ENCODE results near the gene CCDC138. TPM values are rescaled to one million over a fixed set of nuclear protein-coding genes. Genes with fewer than 3 reads are reported as not detected.

Gene CCDC138
- total RNA-seq, 2 donors from 2014 or later, result 4.2 to 4.5 TPM

DNA sequence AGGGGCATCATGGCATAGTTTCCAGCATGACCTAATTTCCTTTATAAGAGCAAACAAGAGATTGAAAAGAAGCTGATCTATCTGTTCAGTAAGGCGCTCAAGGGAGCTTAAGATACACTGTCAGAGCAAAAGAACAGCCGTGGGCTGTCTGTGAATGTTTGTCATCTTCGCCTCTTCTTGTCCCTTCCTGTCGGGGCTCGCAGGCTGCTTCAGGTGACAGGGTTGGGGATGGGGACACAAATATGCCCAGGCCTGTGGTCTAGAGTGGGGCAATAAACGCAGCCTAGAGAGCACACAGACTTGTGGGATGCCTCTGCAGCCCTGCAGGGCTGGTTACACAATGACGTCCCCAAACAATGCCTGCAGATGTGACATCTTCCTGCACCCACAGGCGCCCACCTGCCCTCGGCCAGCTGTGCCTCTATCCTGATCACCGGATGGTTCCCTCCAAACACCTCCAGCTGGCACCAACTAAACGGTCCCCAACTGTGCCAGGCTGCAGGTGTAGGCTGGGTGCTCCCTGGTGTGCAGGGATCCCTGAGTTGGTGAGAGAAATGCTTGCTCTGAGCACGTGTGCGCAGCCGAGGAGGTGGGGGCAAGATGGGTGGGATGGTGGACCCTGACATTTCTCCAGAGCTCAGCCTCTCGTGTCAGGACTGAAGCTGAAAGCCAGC is 129.7 kb downstream of the CCDC138 start:
- Histone ChIP-seq H3K27ac (no peak overlapping the region), H3K9me3 (no peaks in the 10 kb centered on the region)
- 57% methylated on average over 15 of the region's 15 CpGs for WGBS

DNA sequence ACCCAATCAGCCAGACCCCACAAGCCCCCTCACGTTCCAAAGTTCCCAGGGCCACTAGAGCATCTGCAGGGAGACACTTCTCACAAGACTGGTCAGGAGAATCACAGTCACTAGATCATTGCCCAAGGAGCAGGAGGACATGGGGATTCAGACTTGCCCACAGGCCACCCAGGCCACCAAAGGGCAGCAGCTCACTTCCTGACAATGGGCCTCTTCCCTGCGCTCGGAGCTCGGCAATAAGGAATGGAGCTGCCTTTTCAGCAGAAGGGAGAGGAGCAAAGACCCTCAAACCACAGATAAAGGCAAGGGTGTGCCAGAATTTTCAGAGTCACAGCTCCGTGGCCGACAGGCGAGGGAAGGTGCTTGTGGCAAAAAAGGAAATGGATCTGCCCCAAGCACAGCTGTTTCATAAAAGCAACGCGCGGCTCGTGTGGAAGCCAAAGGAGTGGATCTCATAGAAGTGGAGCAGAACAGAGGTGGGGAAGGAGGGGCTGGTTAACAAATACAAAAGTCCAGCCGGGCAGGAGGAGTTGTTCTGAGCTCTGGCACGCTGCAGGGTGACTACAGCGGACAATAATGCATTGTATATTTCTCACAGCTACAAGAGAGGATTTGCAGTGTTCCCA is 130.3 kb downstream of the CCDC138 start:
- TF ChIP-seq, protein P1, sequence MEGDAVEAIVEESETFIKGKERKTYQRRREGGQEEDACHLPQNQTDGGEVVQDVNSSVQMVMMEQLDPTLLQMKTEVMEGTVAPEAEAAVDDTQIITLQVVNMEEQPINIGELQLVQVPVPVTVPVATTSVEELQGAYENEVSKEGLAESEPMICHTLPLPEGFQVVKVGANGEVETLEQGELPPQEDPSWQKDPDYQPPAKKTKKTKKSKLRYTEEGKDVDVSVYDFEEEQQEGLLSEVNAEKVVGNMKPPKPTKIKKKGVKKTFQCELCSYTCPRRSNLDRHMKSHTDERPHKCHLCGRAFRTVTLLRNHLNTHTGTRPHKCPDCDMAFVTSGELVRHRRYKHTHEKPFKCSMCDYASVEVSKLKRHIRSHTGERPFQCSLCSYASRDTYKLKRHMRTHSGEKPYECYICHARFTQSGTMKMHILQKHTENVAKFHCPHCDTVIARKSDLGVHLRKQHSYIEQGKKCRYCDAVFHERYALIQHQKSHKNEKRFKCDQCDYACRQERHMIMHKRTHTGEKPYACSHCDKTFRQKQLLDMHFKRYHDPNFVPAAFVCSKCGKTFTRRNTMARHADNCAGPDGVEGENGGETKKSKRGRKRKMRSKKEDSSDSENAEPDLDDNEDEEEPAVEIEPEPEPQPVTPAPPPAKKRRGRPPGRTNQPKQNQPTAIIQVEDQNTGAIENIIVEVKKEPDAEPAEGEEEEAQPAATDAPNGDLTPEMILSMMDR (IDR thresholded peaks at IDR 0.05), result no peak
- TF ChIP-seq POLR2AphosphoS5 (IDR thresholded peaks at IDR 0.05) (no peak), POLR2A (IDR thresholded peaks at IDR 0.05) (no peak)
- no peaks in the 10 kb centered on the region for H3K36me3 ChIP-seq
- H3K27me3 ChIP-seq (replicated peaks; ENCODE audit: insufficient read depth), result no peaks in the 10 kb centered on the region
- H3K9me3 ChIP-seq, result no peaks in the 10 kb centered on the region
- DNase-seq (ENCODE audit: low spot score), result peak; percentile 33
- H3K27ac ChIP-seq, result no peak overlapping the region
- no peak overlapping the region for H3K4me3 ChIP-seq
- WGBS, result 23% methylated on average over 14 of the region's 14 CpGs
- peaks cover 4% of the 10 kb centered on the region for H3K4me1 ChIP-seq (replicated peaks)
- intact Hi-C loops (cut with DNase I), result no loop called here

More for the DNA sequence above, 129.7 kb downstream of the CCDC138 start:
- DNase-seq (ENCODE audit: low spot score), result peak; percentile 55
- Histone ChIP-seq H3K4me3 (no peak overlapping the region), H3K36me3 (no peaks in the 10 kb centered on the region), H3K4me1 (replicated peaks) (peaks cover 4% of the 10 kb centered on the region), H3K27me3 (replicated peaks; ENCODE audit: insufficient read depth) (no peaks in the 10 kb centered on the region)
- TF ChIP-seq POLR2A (IDR thresholded peaks at IDR 0.05) (no peak), POLR2AphosphoS5 (IDR thresholded peaks at IDR 0.05) (peak; percentile 47)
- TF ChIP-seq, protein P1 (IDR thresholded peaks at IDR 0.05), result no peak
- intact Hi-C loops (cut with DNase I), result no loop called here

DNA sequence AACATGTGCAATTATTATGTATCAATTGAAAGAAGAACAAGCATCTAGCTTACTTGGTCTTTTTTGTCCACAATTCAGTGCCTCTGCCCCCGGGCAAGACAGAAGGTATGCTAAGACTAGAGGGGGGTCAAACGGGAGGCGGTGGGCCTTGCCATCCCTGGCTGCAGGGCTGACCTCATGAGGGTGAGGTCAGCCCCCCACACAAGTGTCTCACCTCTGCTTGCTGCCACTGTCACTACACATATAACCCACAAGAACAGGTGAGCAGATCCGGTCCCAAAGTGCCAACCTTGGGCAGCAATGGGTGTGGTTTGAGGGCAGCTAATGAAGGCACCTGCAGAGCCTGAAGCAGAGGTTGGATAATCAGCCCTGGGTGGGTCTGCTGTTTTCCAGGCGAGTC is 131.0 kb downstream of the CCDC138 start:
- H3K27ac ChIP-seq, result no peak overlapping the region
- H3K4me3 ChIP-seq, result no peak overlapping the region
- DNase-seq (ENCODE audit: low spot score), result no peak
- WGBS, result 49% methylated on average over 5 of the region's 5 CpGs
- no peaks in the 10 kb centered on the region for H3K36me3 ChIP-seq
- H3K27me3 ChIP-seq (replicated peaks; ENCODE audit: insufficient read depth), result no peaks in the 10 kb centered on the region
- intact Hi-C loops (cut with DNase I), result no loop called here
- H3K4me1 ChIP-seq (replicated peaks), result peaks cover 4% of the 10 kb centered on the region
- TF ChIP-seq POLR2AphosphoS5 (IDR thresholded peaks at IDR 0.05) (no peak), POLR2A (IDR thresholded peaks at IDR 0.05) (no peak)
- TF ChIP-seq, protein P1 (IDR thresholded peaks at IDR 0.05), result no peak
- H3K9me3 ChIP-seq, result no peaks in the 10 kb centered on the region

DNA sequence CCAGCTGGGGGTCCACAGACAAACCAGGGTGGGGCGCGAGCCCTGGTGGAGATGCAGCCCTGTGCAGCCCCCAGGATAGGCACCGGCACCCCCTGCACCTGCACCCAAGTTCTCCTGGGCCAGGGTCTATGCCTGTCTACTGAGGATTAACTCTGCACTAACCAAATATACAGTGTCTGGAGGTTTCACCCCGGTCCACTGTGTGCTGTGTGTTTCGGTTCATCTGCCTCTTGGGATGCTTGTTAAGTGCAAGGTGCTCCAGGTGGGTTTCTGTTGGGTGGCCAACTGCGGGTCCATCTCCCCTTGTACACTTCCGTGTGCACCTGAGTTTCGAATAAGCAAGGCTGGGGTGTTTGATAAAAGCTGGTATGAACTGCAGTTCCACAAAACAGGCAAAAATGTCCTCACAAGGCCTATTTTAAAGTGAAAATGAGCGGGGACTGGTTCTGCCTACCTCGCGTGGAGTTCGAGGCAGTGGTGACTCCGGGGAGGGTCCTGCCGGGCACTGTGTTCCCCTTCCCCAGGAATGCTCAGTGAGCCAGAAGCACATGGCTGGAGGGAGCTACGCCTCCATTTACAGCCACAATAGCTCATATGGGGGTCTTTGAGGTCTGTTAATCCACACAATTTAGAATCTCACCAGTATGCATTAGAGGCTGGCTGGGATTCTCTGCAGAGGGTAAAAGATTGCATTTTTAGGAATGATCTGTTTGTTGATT is 131.7 kb downstream of the CCDC138 start:
- Histone ChIP-seq H3K36me3 (no peaks in the 10 kb centered on the region), H3K4me3 (no peak overlapping the region), H3K9me3 (no peaks in the 10 kb centered on the region), H3K27me3 (replicated peaks; ENCODE audit: insufficient read depth) (no peaks in the 10 kb centered on the region), H3K4me1 (replicated peaks) (peaks cover 4% of the 10 kb centered on the region), H3K27ac (no peak overlapping the region)
- 91% methylated on average over 15 of the region's 15 CpGs for WGBS
- TF ChIP-seq POLR2AphosphoS5 (IDR thresholded peaks at IDR 0.05) (no peak), POLR2A (IDR thresholded peaks at IDR 0.05) (no peak)
- TF ChIP-seq, protein P1 (IDR thresholded peaks at IDR 0.05), result no peak
- DNase-seq (ENCODE audit: low spot score), result no peak
- intact Hi-C loops (cut with DNase I), result no loop called here
